GM19452 (cell line): ENCODE results near the gene HACL1.
"Not testable (repeated sequence)": the region's sequence is repeated elsewhere in the genome, so short reads cannot be mapped to it uniquely, and the experiment has no call there.

Experiments
- ATAC-seq: cut with Tn5 transposase; IDR thresholded peaks from one replicate; pipeline ENCODE4 v1.9.1; 2021; ENCODE audit not compliant: unreplicated experiment

HACL1 gene

DNA sequence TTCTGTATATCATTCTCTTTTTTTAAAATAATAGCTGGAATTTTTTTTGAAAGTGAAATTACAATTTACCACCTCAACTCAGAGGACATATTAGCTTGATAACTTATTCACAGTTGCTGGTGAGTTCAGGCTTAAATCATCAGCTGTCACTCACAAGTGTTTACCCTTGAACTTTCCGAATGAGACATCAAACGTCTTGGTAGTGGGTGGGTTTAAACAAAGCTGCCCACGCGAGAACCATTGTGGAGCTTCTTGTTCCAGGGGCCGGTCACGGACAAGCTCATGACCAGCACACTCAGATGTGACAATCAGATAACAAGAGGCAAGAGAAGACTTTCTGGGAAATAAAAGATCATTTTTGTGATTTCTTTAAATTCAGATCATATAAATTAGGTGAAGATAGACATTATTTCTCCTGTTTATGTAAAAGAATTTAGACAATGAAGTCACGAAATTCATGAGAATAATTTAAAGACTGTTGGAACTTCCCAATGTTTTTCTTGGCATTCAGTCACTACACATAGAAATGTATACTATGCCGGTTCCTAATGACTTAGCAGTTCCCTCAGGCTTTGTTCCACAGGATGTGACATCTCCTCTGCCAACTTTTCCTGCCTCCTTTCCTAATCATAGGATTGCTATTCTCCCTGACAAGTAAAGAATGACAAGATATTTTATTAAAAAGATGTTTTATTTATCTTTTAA is 29.4 kb upstream of the HACL1 start:
- ATAC-seq, result peak; percentile 42

DNA sequence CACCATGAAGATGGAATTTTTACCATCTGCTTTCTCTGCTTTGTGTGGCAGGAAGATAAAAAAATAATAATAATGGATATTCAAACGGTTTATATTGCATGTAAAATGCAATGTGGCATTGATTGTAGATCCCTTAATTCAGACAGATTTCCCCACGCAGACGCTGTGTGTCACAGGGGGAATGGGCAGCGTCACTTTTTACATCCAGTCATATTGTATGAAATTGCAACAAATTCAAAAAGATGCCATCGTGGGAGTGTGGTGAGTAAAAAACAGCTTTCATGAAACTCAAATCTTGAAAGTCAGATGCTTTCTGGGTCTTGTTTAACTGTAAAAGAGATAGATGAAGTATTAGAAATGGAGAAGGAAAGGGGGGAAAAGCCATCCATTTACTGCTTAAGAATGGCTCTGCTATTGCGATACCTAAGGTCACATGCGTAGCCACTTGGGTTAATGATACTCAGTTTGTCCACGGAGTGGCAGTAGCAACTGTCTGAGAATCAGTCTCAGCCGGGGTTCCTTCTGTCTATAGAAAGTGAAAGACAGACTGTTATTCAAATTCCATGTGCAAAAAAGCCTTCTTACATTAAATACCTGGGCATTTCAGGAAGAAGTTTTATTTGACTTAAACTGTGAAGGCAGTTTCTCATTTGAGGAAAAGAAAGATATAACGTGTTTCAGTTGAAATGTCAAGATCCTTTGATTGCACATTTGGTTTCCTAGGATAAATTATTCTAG is 28.7 kb upstream of the HACL1 start:
- ATAC-seq, result peak; percentile 98

DNA sequence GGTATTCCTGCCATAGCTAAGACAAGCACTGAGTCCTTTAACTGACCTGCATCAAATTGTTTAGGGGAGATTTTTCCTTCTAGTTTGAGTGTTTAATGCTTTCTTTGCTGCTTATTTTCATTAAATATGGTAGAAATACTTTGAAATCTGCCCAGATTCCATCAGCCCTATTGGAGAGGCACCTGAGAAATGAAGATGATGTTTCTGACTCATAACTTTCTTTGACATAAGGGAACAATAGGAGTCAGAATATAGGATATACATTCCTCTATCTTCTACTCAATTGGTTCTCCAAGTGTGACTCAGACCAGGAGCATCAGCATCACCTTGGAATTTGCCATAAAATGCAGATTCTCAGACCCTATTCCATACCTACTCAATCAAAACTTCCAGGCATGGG is 27.6 kb upstream of the HACL1 start:
- ATAC-seq, result no peak

DNA sequence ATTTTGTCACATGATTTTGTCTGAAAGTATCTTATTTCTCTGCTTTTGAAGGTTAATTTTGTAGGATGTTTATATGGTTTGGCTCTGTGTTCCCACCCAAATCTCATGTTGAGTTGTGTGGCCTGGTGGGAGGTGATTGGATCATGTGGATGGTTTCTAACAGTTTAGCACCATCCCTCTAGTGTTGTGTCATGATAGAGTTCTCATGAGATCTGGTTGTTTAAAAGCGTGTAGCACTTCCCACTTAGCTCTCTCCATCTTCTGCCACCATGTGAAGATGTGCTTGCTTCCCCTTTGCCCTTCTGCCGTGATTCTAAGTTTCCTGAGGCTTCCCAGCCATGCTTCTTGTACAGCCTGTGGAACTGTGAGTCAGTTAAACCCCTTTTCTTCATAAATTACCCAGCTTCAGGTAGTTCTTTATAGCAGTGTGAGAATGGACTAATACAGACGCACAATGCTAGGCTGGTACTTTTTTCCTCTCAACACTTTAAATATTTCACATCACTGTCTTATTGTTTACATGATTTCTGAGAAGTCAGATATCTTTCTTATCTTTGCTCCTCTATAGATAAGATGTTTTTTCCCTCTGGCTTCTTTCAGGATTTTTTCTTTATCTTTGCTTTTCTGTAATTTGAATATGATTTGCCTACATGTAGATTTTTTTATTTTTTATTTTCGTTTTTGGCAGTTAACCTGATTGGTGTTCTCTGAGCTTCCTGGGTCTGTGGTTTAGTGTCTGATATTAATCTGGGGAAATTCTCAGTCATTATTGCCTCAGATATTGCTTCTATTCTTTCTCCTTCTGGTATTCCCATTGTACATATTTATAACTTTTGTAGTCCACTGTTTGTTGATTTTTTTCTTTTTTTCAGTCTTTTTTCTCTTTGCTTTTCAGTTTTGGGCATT is 22.4 kb upstream of the HACL1 start:
- no peak for ATAC-seq

DNA sequence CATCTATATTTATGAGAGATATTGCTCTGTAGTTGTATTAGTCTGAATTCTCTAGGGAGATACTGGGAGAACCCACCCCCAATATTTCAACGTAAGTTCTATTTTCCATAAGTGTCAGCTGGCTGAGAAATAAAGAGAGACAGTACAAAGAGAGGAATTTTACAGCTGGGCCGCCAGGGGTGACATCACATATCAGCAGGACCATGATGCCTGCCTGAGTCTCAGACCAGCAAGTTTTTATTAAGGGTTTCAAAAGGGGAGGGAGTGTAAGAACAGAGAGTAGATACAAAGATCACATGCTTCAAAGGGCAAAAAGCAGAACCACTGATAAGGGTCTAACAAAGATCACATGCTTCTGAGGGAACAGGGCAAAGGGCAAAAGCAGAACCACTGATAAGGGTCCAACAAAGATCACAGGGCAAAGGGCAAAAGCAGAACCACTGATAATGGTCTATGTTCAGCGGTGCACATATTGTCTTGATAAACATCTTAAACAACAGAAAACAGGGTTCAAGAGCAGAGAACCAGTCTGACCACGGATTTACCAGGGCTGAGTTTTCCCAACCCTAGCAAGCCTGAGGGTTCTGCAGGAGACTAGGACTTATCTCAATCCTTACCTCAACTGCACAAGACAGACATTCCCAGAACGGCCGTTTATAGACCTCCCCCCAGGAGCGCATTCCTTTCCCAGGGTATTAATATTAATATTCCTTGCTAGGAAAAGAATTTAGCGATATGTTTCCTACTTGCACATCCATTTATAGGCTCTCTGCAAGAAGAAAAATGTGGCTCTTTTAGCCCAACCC is 18.5 kb upstream of the HACL1 start:
- ATAC-seq, result not testable (repeated sequence)

DNA sequence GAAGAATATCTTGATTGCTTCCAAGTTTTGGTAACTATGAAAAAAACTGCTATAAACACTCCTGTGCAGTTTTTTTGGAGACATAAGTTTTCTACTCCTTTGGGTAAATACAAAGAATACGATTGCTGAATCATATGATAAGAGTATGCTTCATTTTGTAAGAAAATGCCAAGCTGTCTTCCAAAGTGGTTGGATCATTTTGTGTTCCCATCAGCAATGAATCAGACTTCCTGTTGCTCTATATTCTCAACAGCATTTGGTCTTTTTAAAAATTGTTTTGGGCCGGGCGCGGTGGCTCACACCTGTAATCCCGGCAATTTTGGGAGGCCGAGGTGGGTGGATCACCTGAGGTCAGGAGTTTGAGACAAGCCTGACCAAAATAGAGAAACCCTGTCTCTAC is 14.7 kb upstream of the HACL1 start:
- no peak for ATAC-seq

DNA sequence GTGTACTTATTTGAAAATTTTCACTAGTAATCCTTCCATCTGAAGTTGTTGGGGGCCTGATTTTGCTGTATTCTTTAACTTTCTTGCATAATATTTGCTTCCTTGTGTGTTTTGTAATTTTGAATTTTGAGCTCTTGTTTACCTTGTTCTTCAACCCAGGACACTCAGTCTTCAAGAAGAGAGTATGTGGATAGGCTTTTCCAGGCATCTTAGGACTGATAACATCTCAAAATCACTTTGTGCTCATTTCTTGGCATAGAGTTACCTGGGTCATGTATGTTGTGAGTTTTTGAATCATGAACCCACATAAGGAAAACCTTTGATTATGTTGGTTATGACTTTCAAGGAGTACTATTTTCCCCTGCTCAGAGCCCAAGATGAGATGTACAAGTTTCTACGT is 13.6 kb upstream of the HACL1 start:
- no peak for ATAC-seq

DNA sequence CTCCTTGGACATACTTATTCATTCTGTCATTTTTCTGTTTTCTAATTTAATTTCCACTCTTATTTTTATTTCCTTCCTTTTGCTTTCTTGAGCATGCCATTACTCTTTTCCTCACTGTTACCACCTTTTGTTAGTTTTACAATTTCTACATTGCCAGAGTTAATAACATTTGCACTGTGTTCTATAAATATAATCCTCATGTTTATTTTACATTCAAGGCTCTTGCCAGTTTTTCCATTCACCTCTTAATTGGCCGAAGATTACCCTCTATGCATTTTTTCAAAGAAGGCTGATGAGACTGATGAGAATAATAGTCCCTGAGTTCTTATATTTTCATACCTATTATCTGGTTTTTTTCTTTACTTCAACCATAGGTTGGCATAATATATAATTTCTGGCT is 10.6 kb upstream of the HACL1 start:
- no peak for ATAC-seq

DNA sequence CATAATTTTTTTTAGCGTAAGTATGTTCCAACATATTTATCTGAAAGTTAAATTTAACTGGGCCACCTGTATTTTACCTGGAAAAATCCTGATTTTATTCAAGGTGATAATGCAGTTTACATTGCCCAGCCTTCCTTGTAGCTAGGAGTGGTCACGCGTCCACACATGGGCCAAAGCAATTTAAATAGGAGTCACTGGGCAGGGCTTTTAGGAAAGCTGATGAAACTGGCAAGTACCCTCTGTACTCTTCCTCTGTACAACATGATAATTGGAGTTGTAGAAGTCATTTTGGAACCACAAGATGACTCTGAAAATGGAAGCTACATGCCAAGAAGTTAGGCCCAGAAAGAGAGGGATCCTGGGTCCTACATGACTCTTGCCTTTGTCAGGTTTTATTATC is 9.6 kb upstream of the HACL1 start:
- ATAC-seq, result no peak

DNA sequence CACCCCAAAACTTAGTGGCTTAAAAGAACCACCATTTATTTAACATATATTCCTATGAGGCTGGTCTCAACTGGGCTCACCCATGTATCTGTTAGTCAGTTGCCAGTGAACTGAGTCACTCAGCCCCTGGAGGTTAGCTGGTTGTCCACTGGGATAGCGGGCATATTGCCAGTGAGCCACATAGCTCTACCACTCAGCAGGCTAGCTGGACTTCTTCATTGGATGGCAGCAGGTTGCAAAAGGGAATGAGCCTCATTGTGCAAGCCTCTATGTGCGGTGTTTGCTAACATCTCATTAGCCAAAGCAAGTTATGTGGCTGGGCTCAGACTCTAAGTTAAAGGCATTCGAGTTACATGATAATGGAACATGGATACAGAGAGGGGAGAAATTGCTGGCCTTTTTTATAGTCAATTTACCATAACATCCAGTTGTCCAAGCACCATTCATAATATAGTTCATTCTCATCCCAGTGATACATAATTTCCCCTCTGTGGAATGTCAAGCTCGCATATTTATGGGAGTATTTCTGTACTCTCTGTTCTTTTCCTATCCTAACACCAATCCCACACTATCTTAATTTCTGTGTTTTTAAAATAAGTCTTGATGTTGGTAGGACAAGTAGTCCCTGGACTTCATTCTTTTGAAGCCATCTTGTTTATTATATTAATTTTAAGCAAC is 8.9 kb upstream of the HACL1 start:
- no peak for ATAC-seq

DNA sequence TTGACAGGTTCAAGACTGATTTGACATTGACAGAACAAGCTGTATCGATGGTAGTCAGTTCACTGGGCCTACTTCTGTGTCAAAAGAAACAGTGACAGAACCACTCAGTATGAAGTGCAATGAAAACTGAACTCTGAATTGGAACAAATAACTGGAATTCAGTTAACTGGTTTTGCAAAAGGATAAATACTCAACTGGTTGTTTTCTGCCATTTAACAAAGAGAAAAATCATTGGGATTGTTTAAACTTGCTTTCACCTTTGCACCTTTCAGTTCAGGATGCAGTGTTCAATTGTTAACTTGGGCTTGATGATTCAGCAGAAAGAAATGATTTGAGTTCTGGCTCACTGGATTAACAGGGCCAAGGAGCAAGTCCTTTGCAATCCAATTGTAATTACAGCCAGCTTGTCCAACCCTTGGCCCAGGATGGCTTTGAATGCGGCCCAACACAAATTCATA is 5.1 kb upstream of the HACL1 start:
- no peak for ATAC-seq

DNA sequence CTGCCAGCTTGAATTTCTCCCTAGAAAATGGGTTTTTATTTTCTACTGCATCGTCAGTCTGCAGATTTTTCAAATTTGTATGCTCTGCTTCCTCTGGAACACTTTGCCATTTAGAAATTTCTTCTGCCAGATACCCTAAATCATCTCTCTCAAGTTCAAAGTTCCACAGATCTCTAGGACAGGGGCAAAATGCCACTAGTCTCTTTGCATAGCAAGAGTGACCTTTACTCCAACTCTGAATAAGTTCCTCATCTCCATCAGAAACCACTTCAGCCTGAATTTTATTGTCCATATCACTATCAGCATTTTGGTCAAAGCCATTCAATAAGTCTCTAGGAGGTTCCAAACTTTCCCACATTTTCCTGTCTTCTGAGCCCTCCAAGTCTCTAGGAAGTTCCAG is 3.2 kb upstream of the HACL1 start:
- ATAC-seq, result not testable (repeated sequence)

DNA sequence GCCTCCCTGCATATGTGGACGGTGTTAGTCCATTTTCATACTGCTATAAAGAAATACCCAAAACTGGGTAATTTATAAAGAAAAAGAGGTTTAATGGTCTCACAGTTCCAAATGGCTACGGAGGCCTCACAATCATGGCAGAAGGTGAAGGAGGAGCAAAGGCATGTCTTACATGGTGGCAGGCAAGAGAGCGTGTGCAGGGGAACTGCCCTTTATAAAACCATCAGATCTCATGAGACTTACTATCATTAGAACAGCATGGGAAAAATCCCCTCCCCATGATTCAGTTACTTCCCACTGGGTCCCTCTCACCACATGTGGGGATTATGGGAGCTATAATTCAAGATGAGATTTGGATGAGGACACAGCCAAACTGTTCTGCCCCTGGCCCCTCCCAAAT is 1.4 kb upstream of the HACL1 start:
- ATAC-seq, result not testable (repeated sequence)

DNA sequence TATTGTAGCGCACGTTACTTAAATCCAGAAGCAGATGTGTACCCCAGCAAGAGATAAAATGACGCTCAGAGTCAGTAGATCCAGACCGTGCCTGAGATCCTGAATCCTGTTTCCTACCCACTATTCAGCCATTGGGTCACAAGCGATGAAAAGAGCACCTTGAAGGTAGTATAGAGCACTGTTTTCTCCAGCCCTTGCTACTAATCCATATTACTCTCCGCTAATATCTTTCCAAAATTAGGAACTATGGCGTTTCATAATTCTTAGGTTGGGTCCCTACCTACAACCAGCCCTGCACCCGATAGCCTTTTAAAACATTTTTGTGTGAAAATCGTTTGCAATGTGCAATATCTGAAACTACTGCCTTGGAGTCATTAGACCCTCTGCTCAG is 772 bp upstream of the HACL1 start:
- ATAC-seq, result peak; percentile 14

DNA sequence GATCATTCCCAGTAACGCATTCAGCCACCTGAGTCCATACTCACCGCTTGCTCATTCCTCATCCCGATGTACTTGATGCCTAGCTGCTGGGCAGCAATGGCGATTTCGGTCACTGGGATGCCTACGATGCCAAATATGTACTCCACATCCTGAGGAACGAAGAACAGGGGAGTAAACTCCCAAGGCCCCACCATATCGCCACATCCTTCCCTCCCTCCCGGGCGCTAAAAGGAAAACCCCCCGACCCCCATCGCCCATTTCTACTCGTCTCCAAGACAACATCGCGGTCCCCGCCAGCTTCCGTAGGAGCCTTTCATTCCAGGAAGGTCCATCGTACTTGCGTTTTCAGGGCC is 347 bp downstream of the HACL1 start:
- ATAC-seq, result peak; percentile 14

DNA sequence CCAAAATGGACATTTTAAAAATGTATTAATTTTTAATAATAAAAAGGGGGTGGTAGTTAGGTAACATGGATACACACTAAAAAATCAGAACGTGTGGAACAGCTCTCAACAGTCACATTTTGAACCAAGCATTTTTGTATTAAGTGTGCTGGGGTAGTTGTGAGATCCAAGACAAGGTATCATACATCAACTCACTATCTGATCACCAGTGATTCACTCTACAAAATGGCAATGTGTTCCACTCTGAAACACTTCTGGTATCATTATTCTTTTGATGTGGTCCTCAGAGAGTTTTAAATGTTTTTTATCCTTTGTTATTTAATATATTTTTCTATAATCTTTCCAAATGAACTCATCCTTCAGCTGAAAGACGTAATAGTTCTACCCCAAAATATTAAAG is 5.4 kb downstream of the HACL1 start:
- ATAC-seq, result no peak

DNA sequence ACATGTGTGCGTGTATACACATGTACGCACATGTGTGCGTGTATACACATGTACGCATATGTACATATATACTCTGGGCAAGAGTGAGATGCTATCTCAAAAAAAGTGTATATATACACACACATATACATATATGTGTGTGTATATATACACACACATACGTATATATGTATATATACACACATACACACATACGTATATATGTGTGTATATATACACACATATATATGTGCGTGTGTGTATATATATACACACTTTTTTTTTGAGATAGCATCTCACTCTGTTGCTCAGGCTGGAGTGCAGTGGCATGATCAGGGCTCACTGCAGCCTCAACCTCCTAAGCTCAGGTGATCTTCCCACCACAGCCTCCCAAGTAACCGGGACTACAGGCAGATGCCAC is 8.4 kb downstream of the HACL1 start:
- ATAC-seq, result no peak

DNA sequence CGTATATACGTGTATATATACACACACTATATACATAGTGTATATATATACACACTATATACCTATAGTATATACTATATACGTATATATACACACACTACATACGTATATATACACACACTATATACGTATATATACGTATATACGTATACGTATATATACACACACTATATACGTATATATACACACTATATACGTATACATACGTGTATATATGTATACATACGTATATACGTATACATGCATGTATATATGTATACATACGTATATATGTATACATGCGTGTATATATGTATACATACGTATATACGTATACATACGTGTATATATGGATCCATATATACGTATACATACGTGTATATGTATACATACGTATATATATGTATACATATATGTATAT is 9.4 kb downstream of the HACL1 start:
- ATAC-seq, result no peak

DNA sequence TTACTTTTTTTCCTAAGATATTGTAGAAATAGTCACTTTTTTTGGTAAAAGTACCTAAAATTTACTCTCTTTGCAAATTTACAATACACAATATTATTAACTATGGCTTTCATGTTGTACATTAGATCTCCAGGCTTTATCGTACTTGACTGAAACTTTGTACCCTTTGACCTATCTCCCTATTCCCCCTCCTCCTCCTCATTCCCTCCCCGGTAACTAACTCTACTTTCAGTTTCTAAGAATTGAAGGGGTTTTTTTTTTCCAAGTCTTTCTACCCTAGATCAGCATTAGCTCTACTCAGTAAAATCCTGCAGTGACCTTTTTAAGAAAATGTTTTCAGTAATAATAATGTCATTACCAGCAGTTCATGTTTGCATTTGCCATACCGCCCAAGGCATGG is 10.1 kb downstream of the HACL1 start:
- ATAC-seq, result no peak

DNA sequence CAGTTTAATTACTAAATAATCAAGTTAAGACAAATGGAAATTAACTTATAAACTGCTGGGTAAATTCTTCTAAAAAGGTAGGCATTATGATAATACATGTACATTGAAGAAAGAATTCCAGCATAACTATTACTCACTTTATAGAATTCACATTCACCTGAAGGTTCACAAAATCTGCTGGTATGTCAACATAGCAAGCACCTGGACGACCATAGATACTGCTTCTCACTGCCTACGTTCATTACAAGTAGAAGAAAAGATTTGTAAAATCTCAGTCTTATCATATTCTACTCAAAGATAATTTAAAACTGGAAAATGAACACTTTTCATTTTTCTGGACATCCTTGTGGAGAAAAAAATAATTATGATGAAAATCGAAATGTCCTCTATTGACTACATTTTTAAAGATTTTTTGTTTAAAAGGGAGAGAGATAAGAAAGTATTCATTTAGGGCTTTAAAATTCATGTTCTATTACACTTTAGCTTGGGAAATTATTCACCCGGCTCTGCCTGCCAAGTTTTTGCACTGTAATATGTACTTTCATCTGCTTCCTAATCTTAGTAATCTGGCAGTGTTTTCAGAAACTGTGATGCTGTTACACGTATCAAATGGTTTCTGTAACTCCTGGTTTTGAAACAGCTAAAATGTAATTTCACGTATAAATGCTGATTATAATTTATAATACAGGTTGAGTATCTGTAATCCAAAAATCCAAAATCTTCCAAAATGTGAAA is 16.1 kb downstream of the HACL1 start:
- no peak for ATAC-seq
